Measurements from ENCODE around the gene BLVRA.
"Not testable (repeated sequence)": the region's sequence is repeated elsewhere in the genome, so short reads cannot be mapped to it uniquely, and the experiment has no call there.

The BLVRA gene, protein sequence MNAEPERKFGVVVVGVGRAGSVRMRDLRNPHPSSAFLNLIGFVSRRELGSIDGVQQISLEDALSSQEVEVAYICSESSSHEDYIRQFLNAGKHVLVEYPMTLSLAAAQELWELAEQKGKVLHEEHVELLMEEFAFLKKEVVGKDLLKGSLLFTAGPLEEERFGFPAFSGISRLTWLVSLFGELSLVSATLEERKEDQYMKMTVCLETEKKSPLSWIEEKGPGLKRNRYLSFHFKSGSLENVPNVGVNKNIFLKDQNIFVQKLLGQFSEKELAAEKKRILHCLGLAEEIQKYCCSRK

DNA sequence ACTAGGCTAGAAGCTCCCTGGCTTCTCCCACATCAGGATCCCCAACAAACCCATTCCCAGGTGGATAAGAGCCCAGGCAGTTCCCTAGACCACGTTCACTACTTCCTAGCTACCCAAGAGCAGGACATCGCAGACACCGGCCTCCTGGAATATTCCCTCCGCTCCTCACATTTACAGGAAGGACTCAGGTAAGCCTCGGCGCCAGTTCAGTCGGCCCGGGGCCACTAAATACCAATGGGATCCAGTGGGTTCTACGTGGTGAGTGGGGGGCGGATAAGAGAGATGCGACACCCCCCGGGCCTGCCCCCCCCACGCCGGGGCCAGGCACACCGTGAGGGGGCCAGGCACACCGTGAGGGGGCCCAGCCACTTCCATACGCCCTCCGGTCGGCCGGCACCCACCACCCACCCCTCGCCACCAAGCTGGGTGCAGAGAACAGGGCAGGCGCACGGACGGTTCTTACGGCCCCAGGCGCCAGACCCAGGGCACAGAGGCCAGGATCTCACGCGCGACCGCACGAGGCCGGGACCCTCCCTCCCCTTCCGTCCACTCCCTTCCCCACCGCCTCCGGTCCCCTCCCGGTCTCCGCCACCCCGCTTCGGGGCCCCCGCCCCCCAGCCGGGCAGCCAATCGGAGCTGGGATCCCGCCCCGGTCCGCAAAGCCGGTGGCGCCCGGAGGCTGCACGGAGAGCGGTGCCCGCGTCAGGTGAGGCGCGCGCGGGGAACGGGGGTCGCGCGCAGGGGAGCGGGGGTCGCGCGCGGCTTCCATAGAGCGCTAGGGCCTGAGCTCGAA, at the start of gene BLVRA:
Gene BLVRA, plus strand, starts transcription at position 652 of the 793 bp plus-strand sequence. CDS start 12,479 bp downstream, outside the sequence.
- peak; percentile 68 for DNase-seq

DNA sequence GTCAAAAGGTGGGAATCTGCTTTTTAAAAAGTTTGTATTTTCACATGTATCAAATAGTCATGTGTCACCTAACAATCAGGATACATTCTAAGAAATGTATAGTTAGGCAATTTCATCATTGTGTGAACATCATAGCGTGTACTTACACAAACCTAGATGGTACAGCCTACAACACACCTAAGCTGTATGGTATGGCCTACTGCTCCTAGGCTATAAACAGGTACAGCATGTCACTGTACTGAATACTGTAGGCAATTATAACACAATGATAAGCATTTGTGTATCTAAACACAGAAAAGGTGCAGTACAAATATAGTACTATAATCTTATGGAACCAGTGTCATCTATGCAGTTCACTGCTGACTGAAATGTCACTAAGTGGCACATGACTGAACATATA, 47.0 kb upstream of the BLVRA start:
- DNase-seq, result no peak

- DNase-seq, result not testable (repeated sequence)
Measured at GRCh38 chr7:43715966-43716365, 42.5 kb upstream of the BLVRA start.

DNA sequence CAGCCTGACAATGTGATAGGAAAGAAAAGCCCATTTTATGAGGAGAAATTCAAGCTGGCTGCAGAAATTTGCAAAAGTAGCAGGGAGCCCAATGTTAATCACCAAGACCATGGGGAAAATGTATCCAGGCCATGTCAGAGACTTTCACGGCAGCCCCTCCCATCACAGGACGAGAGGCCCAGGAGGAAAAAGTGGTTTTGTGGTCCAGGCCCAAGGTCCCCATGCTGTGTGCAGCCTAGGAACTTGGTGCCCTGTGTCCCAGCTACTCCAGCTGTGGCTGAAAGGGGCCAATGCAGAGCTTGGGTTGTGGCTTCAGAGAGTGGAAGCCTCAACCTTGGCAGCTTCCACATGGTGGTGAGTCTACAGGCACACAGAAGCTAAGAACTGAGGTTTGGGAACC, 41.9 kb upstream of the BLVRA start:
- DNase-seq, result no peak

- DNase-seq, result peak; percentile 20
Measured at GRCh38 chr7:43721193-43721806, 37.2 kb upstream of the BLVRA start.

GRCh38 chr7:43723007-43723341, 35.5 kb upstream of the BLVRA start:
- DNase-seq, result no peak

DNA sequence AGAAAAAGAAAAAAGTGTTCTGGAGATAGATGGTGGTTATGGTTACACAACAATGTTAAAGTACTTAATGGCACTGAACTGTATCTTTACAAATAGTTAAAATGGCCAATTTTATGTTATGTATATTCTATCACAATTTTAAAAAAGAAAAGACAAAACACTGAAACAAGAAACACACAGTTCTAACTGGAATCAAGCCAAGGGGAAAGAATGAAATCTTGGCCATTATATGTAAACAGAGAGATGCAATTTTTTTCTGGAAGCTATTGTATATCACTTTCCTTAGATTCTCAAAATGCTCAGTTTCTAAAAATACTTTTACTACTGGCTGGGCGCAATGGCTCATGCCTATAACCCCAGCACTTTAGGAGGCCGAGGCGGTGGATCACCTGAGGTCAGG, 33.2 kb upstream of the BLVRA start:
- no peak for DNase-seq

DNA sequence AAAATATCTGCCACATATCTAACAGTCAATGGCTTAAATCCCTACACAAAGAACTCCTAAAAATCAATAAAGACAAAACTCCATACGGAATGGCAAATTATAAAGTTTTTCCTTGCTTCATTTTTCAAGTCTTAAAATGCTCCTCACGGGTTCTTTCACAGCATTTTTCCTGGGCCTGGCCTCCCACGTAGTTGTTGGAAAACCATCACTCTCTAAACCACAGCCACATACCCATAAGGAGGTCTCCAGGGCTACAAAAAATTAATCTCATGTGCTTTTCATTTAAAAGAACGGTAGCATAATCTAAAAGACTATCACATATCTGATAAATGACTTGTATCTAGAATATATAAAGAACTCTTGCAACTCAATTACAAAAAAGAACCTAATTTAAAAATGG, 32.0 kb upstream of the BLVRA start:
- no peak for DNase-seq

GRCh38 chr7:43727003-43727402, 31.5 kb upstream of the BLVRA start:
- DNase-seq, result no peak

GRCh38 chr7:43727494-43727893, 31.0 kb upstream of the BLVRA start:
- no peak for DNase-seq

- DNase-seq, result peak; percentile 98
Measured at GRCh38 chr7:43729214-43729923, 29.1 kb upstream of the BLVRA start, which contains the start of gene COA1. Gene COA1 (minus strand): TSS chr7:43729523. CDS start chr7:43648614, 80,909 bp downstream.

DNA sequence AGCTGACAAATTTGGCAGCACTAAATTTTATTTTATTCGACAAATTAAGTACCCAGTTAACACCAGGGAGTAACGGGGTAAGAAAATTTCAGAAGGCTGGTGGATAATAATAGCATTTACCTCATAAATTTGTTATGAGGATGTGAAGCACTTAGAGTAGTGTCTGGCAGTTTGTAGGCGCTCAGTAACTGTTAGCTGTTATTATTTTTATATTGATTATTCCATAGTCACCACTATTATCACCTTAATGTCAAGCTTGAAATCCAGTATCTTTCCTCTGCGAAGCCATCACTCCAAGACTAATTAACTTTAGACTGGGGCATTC, 28.6 kb upstream of the BLVRA start:
- DNase-seq, result no peak

DNA sequence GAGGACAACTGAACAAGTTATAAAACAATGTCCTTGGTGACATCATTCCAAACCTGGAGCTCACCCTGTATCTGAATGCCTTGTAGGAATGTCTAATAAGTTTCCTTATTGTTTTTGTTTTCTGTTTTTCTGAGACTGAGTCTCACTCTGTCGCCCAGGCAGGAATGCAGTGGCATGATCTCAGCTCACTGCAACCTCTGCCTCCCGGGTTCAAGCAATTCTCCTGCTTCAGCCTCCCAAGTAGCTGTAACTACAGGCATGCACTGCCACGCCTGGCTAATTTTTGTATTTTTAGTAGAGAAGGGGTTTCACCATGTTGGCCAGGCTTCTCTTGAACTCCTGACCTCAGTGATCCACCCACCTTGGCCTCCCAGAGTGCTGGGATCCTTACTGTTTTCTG, 27.0 kb upstream of the BLVRA start:
- DNase-seq, result not testable (repeated sequence)

DNA sequence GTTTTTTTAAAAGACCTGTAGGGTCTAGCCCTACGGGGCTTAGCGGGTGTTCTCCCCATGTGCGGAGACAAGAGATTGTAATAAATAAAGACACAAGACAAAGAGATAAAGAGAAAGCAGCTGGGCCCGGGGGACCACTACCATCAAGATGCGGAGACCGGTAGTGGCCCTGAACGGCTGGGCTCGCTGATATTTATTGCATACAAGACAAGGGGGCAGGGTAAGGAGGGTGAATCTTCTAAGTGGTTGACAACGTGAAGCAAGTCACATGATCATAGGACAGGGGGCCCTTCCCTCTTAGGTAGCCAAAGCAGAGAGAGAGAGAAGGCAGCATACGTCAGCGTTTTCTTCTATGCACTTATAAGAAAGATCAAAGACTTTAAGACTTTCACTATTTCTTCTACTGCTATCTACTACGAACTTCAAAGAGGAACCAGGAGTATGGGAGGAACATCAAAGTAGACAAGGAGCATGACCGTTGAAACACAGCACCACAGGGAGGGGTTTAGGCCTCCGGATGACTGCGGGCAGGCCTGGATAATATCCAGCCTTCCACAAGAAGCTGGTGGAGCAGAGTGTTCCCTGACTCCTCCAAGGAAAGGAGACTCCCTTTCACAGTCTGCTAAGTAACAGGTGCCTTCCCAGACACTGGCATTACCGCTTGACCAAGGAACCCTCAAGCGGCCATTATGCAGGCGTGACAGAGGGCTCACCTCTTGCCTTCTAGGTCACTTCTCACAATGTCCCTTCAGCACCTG, 23.7 kb upstream of the BLVRA start:
- DNase-seq, result not testable (repeated sequence)

DNA sequence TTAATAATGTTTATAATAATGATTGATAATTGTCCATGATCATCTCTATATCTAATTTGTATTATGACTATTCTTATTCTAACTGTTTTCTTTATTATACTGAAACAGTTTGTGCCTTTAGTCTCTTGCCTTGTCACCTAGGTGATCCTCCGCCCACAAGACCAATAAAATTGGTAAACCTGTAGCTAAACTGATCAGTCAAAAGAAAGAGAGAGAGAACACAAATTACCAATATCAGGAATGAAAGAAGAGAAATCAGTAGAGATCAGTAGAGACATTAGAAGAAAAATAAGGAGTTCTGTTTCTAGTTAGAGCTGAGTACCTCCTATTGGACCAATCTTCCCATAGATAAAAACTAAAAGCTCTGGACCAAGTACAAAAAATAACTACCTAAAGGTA, 23.1 kb upstream of the BLVRA start:
- DNase-seq, result no peak

- DNase-seq, result no peak
Measured at GRCh38 chr7:43735802-43736603, 22.5 kb upstream of the BLVRA start.

- no peak for DNase-seq
Measured at GRCh38 chr7:43737467-43738127, 20.9 kb upstream of the BLVRA start.

DNA sequence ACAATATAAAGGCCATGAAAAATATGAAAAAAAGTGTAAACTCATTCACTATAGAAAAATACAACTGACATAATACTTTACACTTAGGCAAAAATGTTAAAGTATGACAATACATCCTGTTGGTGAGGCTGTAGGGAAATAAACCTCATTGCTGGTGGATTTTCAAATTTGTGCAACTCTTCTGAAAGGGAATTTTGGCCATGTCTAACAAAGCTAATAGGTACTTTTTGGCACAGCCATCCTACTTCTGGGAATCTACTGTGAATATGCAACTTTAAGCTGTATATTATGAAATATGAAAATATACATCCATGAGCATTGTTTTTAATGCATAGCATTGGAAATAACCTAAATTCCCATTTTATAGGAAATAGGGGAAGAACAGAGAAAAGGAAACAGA, 15.8 kb upstream of the BLVRA start:
- DNase-seq, result no peak

- DNase-seq, result no peak
Measured at GRCh38 chr7:43747328-43748105, 11.0 kb upstream of the BLVRA start.

DNA sequence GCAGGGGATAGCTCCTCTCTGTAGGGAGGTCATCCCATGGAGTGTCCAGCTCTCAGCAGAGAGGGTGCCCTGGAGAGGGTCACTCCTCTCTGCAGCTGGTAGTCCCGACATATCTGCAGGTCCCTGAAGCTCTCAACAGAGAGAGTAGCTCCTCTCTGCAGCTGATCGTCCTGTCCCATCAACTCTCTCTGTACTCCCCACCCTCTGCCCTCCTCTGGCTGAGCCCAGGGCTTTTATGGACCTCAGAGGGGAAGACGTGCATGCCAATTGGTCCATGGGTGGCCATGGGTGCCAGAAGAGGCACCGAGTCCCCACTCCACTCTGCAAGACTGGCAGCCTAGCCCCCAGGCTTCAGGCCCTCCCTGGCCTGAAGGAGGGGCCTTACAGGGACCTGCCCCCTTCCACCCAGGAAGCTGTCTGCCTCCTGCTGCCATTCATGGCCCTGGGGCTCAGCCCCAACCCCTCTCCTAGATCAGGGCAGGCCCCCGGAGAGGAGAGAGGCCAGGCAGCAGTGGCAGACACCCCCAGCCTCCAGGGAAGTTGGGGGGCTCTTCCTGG, 9.0 kb upstream of the BLVRA start:
- DNase-seq, result no peak

All from retina (tissue), 1 donor.